HG02678 (cell line): ENCODE data around the gene SRGAP1.
"Not testable (repeated sequence)": the region's sequence is repeated elsewhere in the genome, so short reads cannot be mapped to it uniquely, and the experiment has no call there.

Experiments
- ATAC-seq: cut with Tn5 transposase; IDR thresholded peaks from one replicate; pipeline ENCODE4 v1.9.1; 2021; ENCODE audit warnings: mild to moderate bottlenecking, moderate library complexity; ENCODE audit not compliant: unreplicated experiment

Gene SRGAP1

GRCh38 chr12:64103825-64104740 is 259.6 kb downstream of the SRGAP1 start:
- ATAC-seq = no peak

GRCh38 chr12:64105026-64105425 is 260.5 kb downstream of the SRGAP1 start:
- no peak for ATAC-seq

- no peak for ATAC-seq
Measured at GRCh38 chr12:64107776-64108175, 263.3 kb downstream of the SRGAP1 start.

- no peak for ATAC-seq
Measured at GRCh38 chr12:64109706-64110105, 265.2 kb downstream of the SRGAP1 start.

GRCh38 chr12:64110864-64111263 is 266.4 kb downstream of the SRGAP1 start:
- ATAC-seq = no peak

GRCh38 chr12:64116969-64117368 is 272.5 kb downstream of the SRGAP1 start:
- no peak for ATAC-seq

GRCh38 chr12:64120568-64120967 is 276.1 kb downstream of the SRGAP1 start:
- ATAC-seq = no peak

GRCh38 chr12:64121086-64121485 is 276.6 kb downstream of the SRGAP1 start:
- ATAC-seq = not testable (repeated sequence)

GRCh38 chr12:64122154-64122553 is 277.7 kb downstream of the SRGAP1 start:
- ATAC-seq = no peak

GRCh38 chr12:64122995-64123394 is 278.5 kb downstream of the SRGAP1 start:
- no peak for ATAC-seq

- ATAC-seq = no peak
Measured at GRCh38 chr12:64123448-64123847, 278.9 kb downstream of the SRGAP1 start.

GRCh38 chr12:64124511-64125197 is 280.2 kb downstream of the SRGAP1 start:
- ATAC-seq = no peak

GRCh38 chr12:64125913-64126312 is 281.4 kb downstream of the SRGAP1 start:
- no peak for ATAC-seq

GRCh38 chr12:64127811-64128210 is 283.3 kb downstream of the SRGAP1 start:
- ATAC-seq = no peak

GRCh38 chr12:64128366-64128765 is 283.9 kb downstream of the SRGAP1 start:
- ATAC-seq = no peak

- ATAC-seq = not testable (repeated sequence)
Measured at GRCh38 chr12:64130476-64130875, 286.0 kb downstream of the SRGAP1 start.

- not testable (repeated sequence) for ATAC-seq
Measured at GRCh38 chr12:64131456-64131855, 287.0 kb downstream of the SRGAP1 start.

GRCh38 chr12:64132672-64133071 is 288.2 kb downstream of the SRGAP1 start:
- ATAC-seq = not testable (repeated sequence)

GRCh38 chr12:64137117-64137516 is 292.6 kb downstream of the SRGAP1 start:
- no peak for ATAC-seq

- no peak for ATAC-seq
Measured at GRCh38 chr12:64139021-64139420, 294.5 kb downstream of the SRGAP1 start.

GRCh38 chr12:64142382-64142781 is 297.9 kb downstream of the SRGAP1 start:
- ATAC-seq = no peak

GRCh38 chr12:64142784-64143183 is 298.3 kb downstream of the SRGAP1 start:
- ATAC-seq = no peak
